Body of pancreas (tissue), 4 donors: ENCODE results near the gene RABAC1.

Experiments used
- CTCF ChIP-seq, 7 experiments: fragments of 450-650 bp in 4 of 7; fragments of 200-600 bp in 3 of 7; sonication (generic) in 3 of 7; IDR thresholded peaks; one replicate each; pipeline ENCODE4 v1.5.1; 2016 to 2019; ENCODE audit warnings: antibody characterized with exemption in 7 of 7
- POLR2A ChIP-seq, 3 donors: fragments of 450-650 bp; IDR thresholded peaks; one replicate each; pipeline ENCODE4 v1.6.1; 2016; ENCODE audit warnings: antibody characterized with exemption in 3 of 3, mild to moderate bottlenecking in 2 of 3

DNA sequence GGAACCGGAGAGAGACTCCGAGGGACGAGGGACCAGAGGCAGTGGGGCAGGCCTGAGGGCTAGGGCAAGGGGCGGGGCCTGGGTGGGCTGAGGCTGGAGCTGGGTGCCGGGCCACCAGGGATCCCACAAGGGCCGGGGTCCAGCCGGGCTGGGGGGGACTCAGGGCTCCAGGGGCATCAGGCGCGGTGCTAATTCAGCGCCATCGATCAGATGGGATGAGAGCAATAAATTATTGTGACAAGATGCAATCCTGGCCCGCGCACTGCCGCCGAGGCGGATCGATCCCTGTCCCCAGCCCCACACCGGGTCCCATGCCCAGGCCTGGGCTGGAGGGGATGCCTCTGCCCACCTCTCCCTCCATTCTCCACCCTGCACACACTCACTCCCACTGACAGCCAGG is 36.5 kb downstream of the RABAC1 start:
- TF ChIP-seq CTCF (IDR thresholded peaks at IDR 0.05) (no peak), POLR2A (IDR thresholded peaks at IDR 0.05) (no peak)
